ENCODE data around the gene ATP5MK.
"Not testable (repeated sequence)": the region's sequence is repeated elsewhere in the genome, so short reads cannot be mapped to it uniquely, and the experiment has no call there.

ATP5MK gene

GRCh38 chr10:103397191-103397825 is 1.0 kb upstream of the ATP5MK start:
- DNase-seq (ENCODE audit: low spot score) (no peak), FAIRE-seq (no peak)

GRCh38 chr10:103396789-103397087 is 463 bp upstream of the ATP5MK start:
- no peak for DNase-seq (ENCODE audit: low spot score)
- FAIRE-seq: no peak

GRCh38 chr10:103395754-103396066 is 565 bp downstream of the ATP5MK start:
- no peak for DNase-seq (ENCODE audit: low spot score)
- no peak for FAIRE-seq

GRCh38 chr10:103394180-103394579 is 2.1 kb downstream of the ATP5MK start:
- DNase-seq (ENCODE audit: low spot score) (no peak), FAIRE-seq (no peak)

GRCh38 chr10:103382769-103383168 is 13.5 kb downstream of the ATP5MK start:
- no peak for FAIRE-seq

GRCh38 chr10:103374263-103374662 is 22.0 kb downstream of the ATP5MK start:
- FAIRE-seq: no peak
- no peak for DNase-seq (ENCODE audit: low spot score)

More at GRCh38 chr10:103382769-103383168, 13.5 kb downstream of the ATP5MK start:
- no peak for DNase-seq (ENCODE audit: low spot score)

GRCh38 chr10:103373544-103373943 is 22.7 kb downstream of the ATP5MK start:
- DNase-seq (ENCODE audit: low spot score): no peak
- FAIRE-seq: no peak

- DNase-seq (ENCODE audit: low spot score) (peak; percentile 90), FAIRE-seq (peak; percentile 98)
These were observed 28.3 kb downstream of the ATP5MK start, which contains the start of gene TAF5 for GRCh38 chr10:103367782-103368518. Gene TAF5, plus strand, starts transcription at chr10:103367976. Its CDS starts 14 bp downstream, at chr10:103367990.

- DNase-seq (ENCODE audit: low spot score) (peak; percentile 8), FAIRE-seq (no peak)
These were observed 28.9 kb downstream of the ATP5MK start for GRCh38 chr10:103367379-103367781.

GRCh38 chr10:103360791-103361190 is 35.5 kb downstream of the ATP5MK start:
- DNase-seq (ENCODE audit: low spot score): peak; percentile 56
- not testable (repeated sequence) for FAIRE-seq

GRCh38 chr10:103359493-103359892 is 36.8 kb downstream of the ATP5MK start:
- FAIRE-seq; DNase-seq (ENCODE audit: low spot score): not testable (repeated sequence)

- FAIRE-seq: no peak
- DNase-seq (ENCODE audit: low spot score): no peak
These were observed 40.2 kb downstream of the ATP5MK start for GRCh38 chr10:103355906-103356599.

GRCh38 chr10:103354567-103354966 is 41.7 kb downstream of the ATP5MK start:
- not testable (repeated sequence) for FAIRE-seq

GRCh38 chr10:103353281-103353680 is 43.0 kb downstream of the ATP5MK start:
- peak; percentile 10 for DNase-seq (ENCODE audit: low spot score)
- FAIRE-seq: no peak

More at GRCh38 chr10:103354567-103354966, 41.7 kb downstream of the ATP5MK start:
- DNase-seq (ENCODE audit: low spot score): not testable (repeated sequence)

- DNase-seq (ENCODE audit: low spot score) (peak; percentile 96), FAIRE-seq (no peak)
These were observed 45.6 kb downstream of the ATP5MK start, which contains the start of gene PCGF6 for GRCh38 chr10:103350517-103351260. Gene PCGF6, minus strand, starts transcription at chr10:103351140. Its CDS starts 74 bp downstream, at chr10:103351066.

- DNase-seq (ENCODE audit: low spot score) (no peak), FAIRE-seq (no peak)
These were observed 46.1 kb downstream of the ATP5MK start for GRCh38 chr10:103350175-103350516.
